Skin epidermis (tissue), 12 donors: ENCODE results near the gene C4B.
"Not testable (repeated sequence)": the region's sequence is repeated elsewhere in the genome, so short reads cannot be mapped to it uniquely, and the experiment has no call there.

Experiments
- H3K27ac ChIP-seq, 21 experiments: fragments of 200-600 bp; sonication (generic) in 11 of 21; one replicate each; pipeline ENCODE4 v1.5.0; 2020; ENCODE audit warnings: mild to moderate bottlenecking in 3 of 21, inconsistent platforms in 2 of 21, moderate library complexity in 2 of 21
- H3K4me3 ChIP-seq, 7 experiments: fragments of 200-600 bp; sonication (generic) in 2 of 7; one replicate each; pipeline ENCODE4 v1.5.0; 2020; ENCODE audit warnings: inconsistent platforms in 2 of 7, mild to moderate bottlenecking in 2 of 7, moderate library complexity in 1 of 7

Gene C4B

GRCh38 chr6:32014547-32014946 is at the start of gene C4B:
Gene C4B (plus strand): TSS chr6:32014795. CDS start chr6:32014846, 51 bp downstream.
- not testable (repeated sequence) for H3K4me3 ChIP-seq, H3K27ac ChIP-seq

- no peak overlapping the region for H3K27ac ChIP-seq
Observed at GRCh38 chr6:31965700-31966099, 48.9 kb upstream of the C4B start.

DNA sequence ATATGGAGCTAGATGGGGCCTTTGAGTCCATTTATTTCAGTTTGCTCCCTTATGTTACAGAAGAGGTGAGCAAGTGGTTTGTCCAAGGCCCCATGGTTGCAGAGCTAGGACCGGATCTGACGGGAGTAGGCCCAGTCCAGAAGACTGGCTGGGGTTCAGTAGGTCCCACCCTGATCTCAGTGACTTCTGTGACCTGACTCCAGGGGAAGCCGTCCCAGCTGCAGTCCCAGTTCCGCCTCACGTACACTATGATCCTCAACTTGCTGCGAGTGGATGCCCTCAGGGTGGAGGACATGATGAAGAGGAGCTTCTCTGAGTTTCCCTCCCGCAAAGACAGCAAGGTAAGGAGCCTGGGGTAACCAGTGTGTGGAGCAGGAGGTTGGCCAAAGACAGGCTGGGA is 48.1 kb upstream of the C4B start:
- H3K27ac ChIP-seq, result no peak overlapping the region
- H3K4me3 ChIP-seq, result no peak overlapping the region

More at GRCh38 chr6:31965700-31966099, 48.9 kb upstream of the C4B start:
- no peak overlapping the region for H3K4me3 ChIP-seq

DNA sequence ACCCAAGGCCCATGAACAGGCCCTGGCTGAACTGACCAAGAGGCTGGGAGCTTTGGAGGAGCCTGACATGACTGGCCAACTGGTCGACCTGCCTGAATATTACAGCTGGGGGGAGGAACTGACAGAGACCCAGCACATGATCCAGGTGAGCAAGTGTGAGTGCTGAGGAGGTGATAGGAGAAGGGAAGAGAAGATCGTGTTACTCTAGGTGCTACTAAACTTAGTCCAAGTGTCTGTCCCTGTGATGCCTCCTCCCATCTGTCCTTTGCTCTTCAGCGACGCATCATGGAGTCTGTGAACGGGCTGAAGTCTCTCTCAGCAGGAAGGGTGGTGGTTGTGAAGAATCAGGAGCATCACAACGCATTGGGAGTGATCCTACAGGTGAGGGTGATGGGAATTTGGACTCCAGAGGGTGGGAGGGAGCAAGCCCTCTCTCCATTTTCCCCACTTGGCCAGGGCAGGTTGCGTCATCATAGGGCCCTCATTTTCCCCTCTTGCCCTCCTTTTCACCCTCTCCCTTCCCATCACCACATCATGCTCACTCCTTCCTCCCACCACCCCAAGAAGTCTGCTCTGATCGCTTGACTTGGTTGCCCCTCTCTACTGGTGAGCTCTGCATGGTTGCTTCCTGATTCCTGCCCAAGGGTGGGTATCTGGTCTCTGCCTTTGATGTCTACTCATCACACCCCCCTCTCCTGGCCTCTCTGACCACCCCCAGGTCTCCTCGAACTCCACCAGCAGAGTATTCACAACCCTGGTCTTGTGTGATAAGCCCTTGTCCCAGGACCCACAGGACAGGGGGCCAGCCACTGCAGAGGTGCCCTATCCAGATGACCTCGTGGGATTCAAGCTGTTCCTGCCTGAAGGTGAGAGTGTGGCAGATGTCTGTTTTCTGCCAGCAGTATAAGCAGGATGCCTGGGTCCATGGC is 47.3 kb upstream of the C4B start:
- no peak overlapping the region for H3K4me3 ChIP-seq
- no peak overlapping the region for H3K27ac ChIP-seq

DNA sequence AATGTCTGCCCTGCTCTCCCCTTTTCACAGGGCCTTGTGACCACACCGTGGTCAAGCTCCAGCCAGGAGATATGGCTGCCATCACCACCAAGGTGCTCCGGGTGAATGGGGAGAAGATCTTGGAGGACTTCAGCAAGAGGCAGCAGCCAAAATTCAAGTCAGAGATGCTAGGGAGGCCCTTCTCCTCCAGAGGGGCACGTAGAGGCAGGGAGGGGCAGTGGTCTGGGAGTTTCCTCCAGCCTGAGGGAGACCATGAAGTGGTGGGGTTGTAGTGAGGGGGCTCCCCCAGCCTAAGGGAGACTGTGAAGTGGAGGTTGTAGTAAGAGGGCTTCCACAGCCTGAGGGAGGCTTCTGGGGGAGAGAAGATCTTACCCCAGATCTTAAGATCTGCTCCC is 46.7 kb upstream of the C4B start:
- Histone ChIP-seq H3K4me3 (no peak overlapping the region), H3K27ac (no peak overlapping the region)

- H3K4me3 ChIP-seq, result no peak overlapping the region
- no peak overlapping the region for H3K27ac ChIP-seq
Observed at GRCh38 chr6:31968326-31968725, 46.3 kb upstream of the C4B start.

DNA sequence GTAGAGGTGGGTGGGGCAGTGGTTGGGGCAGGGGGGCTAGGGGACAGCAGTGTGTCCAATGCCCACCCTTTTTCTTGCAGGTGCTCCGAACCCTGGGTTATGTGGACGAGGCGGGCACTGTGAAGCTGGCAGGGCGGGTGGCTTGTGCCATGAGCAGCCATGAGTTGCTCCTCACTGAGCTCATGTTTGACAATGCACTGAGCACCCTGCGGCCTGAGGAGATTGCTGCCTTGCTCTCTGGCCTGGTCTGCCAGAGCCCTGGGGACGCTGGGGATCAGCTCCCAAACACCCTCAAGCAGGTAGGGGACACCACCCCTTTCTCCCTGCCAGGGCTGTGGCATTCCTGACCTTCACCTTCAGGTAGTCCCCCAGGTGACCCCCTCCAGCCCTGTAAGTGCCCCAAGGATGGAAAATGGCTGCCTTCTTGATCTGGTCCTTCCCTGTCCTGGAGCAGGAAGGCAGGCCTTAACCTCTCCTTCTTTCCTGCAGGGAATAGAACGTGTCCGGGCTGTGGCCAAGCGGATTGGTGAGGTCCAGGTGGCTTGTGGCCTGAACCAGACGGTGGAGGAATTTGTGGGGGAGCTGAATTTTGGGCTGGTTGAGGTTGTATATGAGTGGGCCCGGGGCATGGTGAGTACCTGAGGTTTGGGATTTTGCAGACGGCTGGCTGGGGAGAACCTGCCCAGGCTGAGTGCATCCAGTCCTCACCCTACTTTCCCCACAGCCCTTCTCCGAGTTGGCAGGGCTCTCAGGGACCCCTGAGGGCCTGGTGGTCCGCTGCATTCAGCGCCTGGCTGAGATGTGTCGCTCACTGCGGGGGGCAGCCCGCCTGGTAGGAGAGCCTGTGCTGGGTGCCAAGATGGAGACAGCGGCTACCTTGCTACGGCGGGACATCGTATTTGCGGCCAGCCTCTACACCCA is 45.5 kb upstream of the C4B start:
- Histone ChIP-seq H3K27ac (no peak overlapping the region), H3K4me3 (no peak overlapping the region)

DNA sequence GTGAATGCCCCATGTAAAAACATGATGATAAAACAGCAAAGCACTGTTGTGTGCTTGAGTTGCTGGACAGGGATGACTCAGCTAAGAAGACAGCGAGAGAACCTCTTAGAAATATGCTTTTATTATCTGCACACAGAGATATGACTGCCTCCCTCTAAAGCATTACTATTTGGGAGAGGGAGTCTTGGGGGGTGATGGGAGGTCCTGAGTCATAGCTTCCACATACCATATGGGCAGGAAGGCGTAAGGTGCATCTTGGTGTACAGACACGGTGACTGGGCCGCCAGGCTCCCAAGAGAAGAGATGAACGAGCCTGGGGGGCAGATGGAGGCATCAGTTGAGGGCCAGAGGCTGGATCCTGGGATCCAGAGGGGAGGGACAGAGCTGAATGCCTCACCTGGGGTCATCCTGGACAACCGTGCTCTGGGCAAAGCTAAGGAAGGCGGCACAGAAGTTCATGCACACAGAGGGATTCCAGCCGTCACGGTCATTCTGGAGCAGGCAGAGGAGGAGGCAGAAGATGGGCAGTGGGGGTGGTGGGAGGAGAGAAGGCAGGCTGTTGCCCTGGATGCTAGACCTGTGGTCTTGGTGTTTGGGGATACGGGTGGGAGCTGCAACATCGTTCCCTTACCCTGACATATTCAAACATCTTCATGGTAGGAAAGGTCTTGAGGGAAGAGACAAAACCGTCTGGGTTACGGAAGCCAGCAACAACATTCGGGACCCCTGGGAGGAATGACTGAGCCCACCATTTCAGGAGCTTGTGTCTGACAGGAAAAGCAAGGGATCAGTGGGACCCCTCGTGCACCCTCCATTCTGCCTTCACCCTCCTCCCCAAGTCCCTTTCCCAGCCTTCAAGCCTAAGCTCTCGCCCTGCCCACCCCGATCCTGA is 44.6 kb upstream of the C4B start:
- peak overlapping the region in 6 of 21 experiments; percentile 22 to 97 (median 94) for H3K27ac ChIP-seq
- no peak overlapping the region for H3K4me3 ChIP-seq

DNA sequence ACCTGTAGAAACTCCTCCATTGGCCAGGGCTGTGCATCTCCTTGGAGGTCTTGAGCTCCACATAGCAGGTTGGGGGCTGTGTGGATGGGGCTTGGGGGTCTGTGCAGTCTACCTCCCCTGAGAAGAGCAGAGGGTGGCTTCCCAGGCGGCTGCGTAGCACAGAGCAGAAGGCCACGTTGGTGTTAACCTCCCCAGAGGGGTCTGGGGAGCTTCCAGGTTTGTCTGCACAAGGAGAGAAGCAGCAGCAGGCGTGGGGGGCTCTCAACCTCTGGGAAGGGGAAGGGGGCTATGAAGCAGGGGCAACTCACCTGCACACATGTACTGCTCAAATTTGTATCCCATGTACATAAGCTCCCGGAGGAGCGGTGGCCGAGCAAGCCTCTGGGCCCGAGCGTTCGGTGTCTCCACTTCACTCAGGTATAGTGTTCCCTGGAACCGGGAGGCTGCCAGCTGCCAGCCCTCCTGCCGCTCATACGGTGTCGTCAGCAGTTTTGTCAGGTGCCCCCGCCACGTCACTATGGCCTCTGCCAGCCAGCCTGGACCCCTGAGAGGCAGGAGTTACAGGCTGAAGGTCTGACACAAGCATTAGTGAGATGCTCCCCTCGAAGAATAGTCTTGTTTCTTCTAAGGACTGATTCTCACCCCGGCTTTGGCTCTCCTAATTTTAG is 43.9 kb upstream of the C4B start:
- Histone ChIP-seq H3K27ac (peak overlapping the region in 18 of 21 experiments; percentile 89 to 98 (median 94)), H3K4me3 (peak overlapping the region in 6 of 7 experiments; percentile 60 to 82 (median 76))

GRCh38 chr6:31971279-31971992 is 43.2 kb upstream of the C4B start:
- H3K4me3 ChIP-seq, result peak overlapping the region; percentile 43 to 82 (median 75)

GRCh38 chr6:31971993-31972708 is 42.4 kb upstream of the C4B start, which contains the start of gene DXO:
Gene DXO (minus strand): TSS chr6:31972138. CDS start chr6:31971675, 463 bp downstream.
- peak within 1 kb of the TSS; percentile 43 to 82 (median 75) for H3K4me3 ChIP-seq
- peak within 1 kb of the TSS; percentile 51 to 98 (median 93) for H3K27ac ChIP-seq

More at GRCh38 chr6:31971279-31971992, 43.2 kb upstream of the C4B start:
- H3K27ac ChIP-seq, result peak overlapping the region in 20 of 21 experiments; percentile 83 to 98 (median 94)

GRCh38 chr6:31972709-31973350 is 41.8 kb upstream of the C4B start:
- peak overlapping the region; percentile 51 to 98 (median 93) for H3K27ac ChIP-seq
- peak overlapping the region; percentile 43 to 82 (median 75) for H3K4me3 ChIP-seq

DNA sequence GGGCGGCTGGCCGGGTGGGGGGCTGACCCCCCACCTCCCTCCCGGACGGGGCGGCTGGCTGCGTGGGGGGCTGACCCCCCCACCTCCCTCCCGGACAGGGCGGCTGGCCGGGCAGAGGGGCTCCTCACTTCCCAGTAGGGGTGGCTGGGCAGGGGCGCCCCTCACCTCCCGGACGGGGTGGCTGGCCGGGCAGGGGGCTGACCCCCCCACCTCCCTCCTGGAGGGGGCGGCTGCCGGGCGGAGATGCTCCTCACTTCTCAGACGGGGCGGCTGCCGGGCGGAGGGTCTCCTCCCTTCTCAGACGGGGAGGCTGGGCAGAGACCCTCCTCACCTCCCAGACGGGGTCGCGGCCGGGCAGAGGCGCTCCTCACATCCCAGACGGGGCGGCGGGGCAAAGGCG is 38.5 kb upstream of the C4B start:
- not testable (repeated sequence) for H3K4me3 ChIP-seq

GRCh38 chr6:31977816-31978431 is 36.7 kb upstream of the C4B start:
- no peak overlapping the region for H3K4me3 ChIP-seq
- peak overlapping the region in 1 of 21 experiments; percentile 13 for H3K27ac ChIP-seq

More for the DNA sequence above, 38.5 kb upstream of the C4B start:
- not testable (repeated sequence) for H3K27ac ChIP-seq

- Histone ChIP-seq H3K4me3 (no peak overlapping the region), H3K27ac (peak overlapping the region in 1 of 21 experiments; percentile 13)
Observed at GRCh38 chr6:31978831-31979230, 35.8 kb upstream of the C4B start.

GRCh38 chr6:31979238-31979898 is 35.2 kb upstream of the C4B start:
- H3K27ac ChIP-seq, result no peak overlapping the region

More at GRCh38 chr6:31979238-31979898, 35.2 kb upstream of the C4B start:
- no peak overlapping the region for H3K4me3 ChIP-seq
